HUES64 (cell line): ENCODE data around the gene BUB1. TPM values are rescaled to one million over a fixed set of nuclear protein-coding genes. Genes with fewer than 3 reads are reported as not detected.

Experiments
- H3K27ac ChIP-seq: 2 replicates; pipeline ENCODE4 v1.7.0; 2013; ENCODE audit warnings: low read depth, low read length, inconsistent platforms
- H3K27me3 ChIP-seq: 2 replicates; pipeline ENCODE4 v1.6.1; 2013; ENCODE audit warnings: mild to moderate bottlenecking, low read length; ENCODE audit not compliant: insufficient read depth
- H3K36me3 ChIP-seq: 2 replicates; pipeline ENCODE4 v1.6.1; 2013; ENCODE audit warnings: mild to moderate bottlenecking, low read length; ENCODE audit not compliant: insufficient read depth
- H3K4me1 ChIP-seq: 2 replicates; pipeline ENCODE4 v1.6.1; 2013; ENCODE audit warnings: mild to moderate bottlenecking, low read length, moderate library complexity; ENCODE audit not compliant: insufficient read depth
- H3K4me3 ChIP-seq: 2 replicates; pipeline ENCODE4 v1.5.1; 2013; ENCODE audit warnings: mild to moderate bottlenecking, low read length, moderate library complexity
- H3K9ac ChIP-seq: 2 replicates; pipeline ENCODE4 v1.6.1; 2013; ENCODE audit warnings: mild to moderate bottlenecking, low read depth, low read length
- H3K9me3 ChIP-seq: 2 replicates; pipeline ENCODE4 v1.6.1; 2013; ENCODE audit warnings: low read depth, low read length; ENCODE audit not compliant: insufficient read depth
- WGBS: fragments of 150-250, 120-280 bp; methylation state at CpG from one replicate; pipeline ENCODE4 v1.1.7; 2013; ENCODE audit warnings: missing lambda C conversion rate; 5-methylcytosine and 5-hydroxymethylcytosine counted together
- polyA plus RNA-seq, 2 experiments: library from polyadenylated mRNA; stranded (reverse); fragments of 50-300 nt; gene quantifications; one replicate each; pipeline ENCODE4 v1.2.3, GENCODE V29; 2013

The BUB1 gene
- polyA plus RNA-seq (2013, experiment 1 of 2) = 93.6 TPM
- polyA plus RNA-seq (2013, experiment 2 of 2) = 107 TPM

GRCh38 chr2:110677530-110678456, at the start of gene BUB1:
TSS of gene BUB1 (minus strand) at chr2:110678063. CDS start at chr2:110677995, 68 bp downstream.
- under 1% methylated on average over 53 of the region's 58 CpGs for WGBS
- peaks cover 33% of the 10 kb centered on the region for H3K36me3 ChIP-seq
- H3K4me3 ChIP-seq = peak within 1 kb of the TSS; percentile 85
- peaks cover 27% of the 10 kb centered on the region for H3K4me1 ChIP-seq
- H3K27ac ChIP-seq = peak within 1 kb of the TSS; percentile 87
- no peaks in the 10 kb centered on the region for H3K9me3 ChIP-seq
- no peaks in the 10 kb centered on the region for H3K27me3 ChIP-seq
- peak within 1 kb of the TSS; percentile 82 for H3K9ac ChIP-seq

- Histone ChIP-seq H3K9me3 (no peaks in the 10 kb centered on the region), H3K9ac (no peak overlapping the region), H3K4me1 (peaks cover 10% of the 10 kb centered on the region), H3K4me3 (no peak overlapping the region), H3K27me3 (peaks cover 4% of the 10 kb centered on the region; the same call in 1 of the 2 replicates), H3K27ac (no peak overlapping the region), H3K36me3 (no peaks in the 10 kb centered on the region)
- 94% methylated on average over 2 of the region's 2 CpGs for WGBS
Measured at GRCh38 chr2:110726285-110726684, 48.4 kb upstream of the BUB1 start.

- H3K36me3 ChIP-seq = no peaks in the 10 kb centered on the region
- H3K27ac ChIP-seq = no peak overlapping the region
- H3K4me1 ChIP-seq = peaks cover 7% of the 10 kb centered on the region; the same call in 1 of the 2 replicates
- H3K9ac ChIP-seq = no peak overlapping the region
- no peak overlapping the region for H3K4me3 ChIP-seq
- 88% methylated on average over 3 of the region's 3 CpGs for WGBS
- 0 out of 2 replicates have a peak, but pooled peaks cover 3% of the 10 kb centered on the region for H3K27me3 ChIP-seq
- no peaks in the 10 kb centered on the region for H3K9me3 ChIP-seq
Measured at GRCh38 chr2:110725859-110726258, 48.0 kb upstream of the BUB1 start.

- Histone ChIP-seq H3K9me3 (no peaks in the 10 kb centered on the region), H3K36me3 (no peaks in the 10 kb centered on the region), H3K27ac (no peak overlapping the region), H3K4me3 (no peak overlapping the region), H3K9ac (no peak overlapping the region), H3K4me1 (peaks cover 5% of the 10 kb centered on the region; the same call in 1 of the 2 replicates), H3K27me3 (0 out of 2 replicates have a peak, but pooled peaks cover 3% of the 10 kb centered on the region)
- 95% methylated on average over 9 of the region's 9 CpGs for WGBS
Measured at GRCh38 chr2:110725370-110725769, 47.5 kb upstream of the BUB1 start.

GRCh38 chr2:110724820-110725219, 47.0 kb upstream of the BUB1 start:
- Histone ChIP-seq H3K27ac (no peak overlapping the region), H3K9me3 (no peaks in the 10 kb centered on the region), H3K4me1 (peaks cover 5% of the 10 kb centered on the region; the same call in 1 of the 2 replicates), H3K4me3 (no peak overlapping the region), H3K36me3 (no peaks in the 10 kb centered on the region), H3K27me3 (0 out of 2 replicates have a peak, but pooled peaks cover 3% of the 10 kb centered on the region), H3K9ac (no peak overlapping the region)
- WGBS = 87% methylated on average over 2 of the region's 2 CpGs

- Histone ChIP-seq H3K9ac (no peak overlapping the region), H3K4me1 (no peaks in the 10 kb centered on the region), H3K9me3 (no peaks in the 10 kb centered on the region), H3K27ac (no peak overlapping the region), H3K4me3 (no peak overlapping the region), H3K27me3 (0 out of 2 replicates have a peak, but pooled peaks cover 3% of the 10 kb centered on the region), H3K36me3 (no peaks in the 10 kb centered on the region)
- WGBS = 93% methylated on average over 5 of the region's 5 CpGs
Measured at GRCh38 chr2:110720547-110720946, 42.7 kb upstream of the BUB1 start.

- H3K27me3 ChIP-seq = 0 out of 2 replicates have a peak, but pooled peaks cover 3% of the 10 kb centered on the region
- no peaks in the 10 kb centered on the region for H3K9me3 ChIP-seq
- 94% methylated on average over 2 of the region's 2 CpGs for WGBS
- H3K27ac ChIP-seq = no peak overlapping the region
- H3K36me3 ChIP-seq = no peaks in the 10 kb centered on the region
- H3K4me1 ChIP-seq = no peaks in the 10 kb centered on the region
- H3K9ac ChIP-seq = no peak overlapping the region
- H3K4me3 ChIP-seq = no peak overlapping the region
Measured at GRCh38 chr2:110718990-110719389, 41.1 kb upstream of the BUB1 start.

- Histone ChIP-seq H3K9ac (no peak overlapping the region), H3K27me3 (0 out of 2 replicates have a peak, but pooled peaks cover 3% of the 10 kb centered on the region), H3K36me3 (no peaks in the 10 kb centered on the region), H3K27ac (no peak overlapping the region), H3K4me1 (no peaks in the 10 kb centered on the region), H3K4me3 (no peak overlapping the region), H3K9me3 (no peaks in the 10 kb centered on the region)
- WGBS = 100% methylated on average over 1 of the region's 2 CpGs
Measured at GRCh38 chr2:110718382-110718781, 40.5 kb upstream of the BUB1 start.

- H3K9ac ChIP-seq = no peak overlapping the region
- 95% methylated on average over 4 of the region's 4 CpGs for WGBS
- H3K27me3 ChIP-seq = 0 out of 2 replicates have a peak, but pooled peaks cover 3% of the 10 kb centered on the region
- no peaks in the 10 kb centered on the region for H3K4me1 ChIP-seq
- no peaks in the 10 kb centered on the region for H3K9me3 ChIP-seq
- H3K27ac ChIP-seq = no peak overlapping the region
- H3K36me3 ChIP-seq = no peaks in the 10 kb centered on the region
- no peak overlapping the region for H3K4me3 ChIP-seq
Measured at GRCh38 chr2:110717734-110718133, 39.9 kb upstream of the BUB1 start.

- H3K9ac ChIP-seq = no peak overlapping the region
- H3K4me3 ChIP-seq = no peak overlapping the region
- no peaks in the 10 kb centered on the region for H3K4me1 ChIP-seq
- H3K9me3 ChIP-seq = no peaks in the 10 kb centered on the region
- no peak overlapping the region for H3K27ac ChIP-seq
- WGBS = 100% methylated on average over 2 of the region's 3 CpGs
- H3K36me3 ChIP-seq = no peaks in the 10 kb centered on the region
- H3K27me3 ChIP-seq = no peaks in the 10 kb centered on the region
Measured at GRCh38 chr2:110716959-110717645, 39.2 kb upstream of the BUB1 start.
